ENCODE results near the gene NRXN2. TPM values are rescaled to one million over a fixed set of nuclear protein-coding genes. Genes with fewer than 3 reads are reported as not detected.
"Not testable (repeated sequence)": the region's sequence is repeated elsewhere in the genome, so short reads cannot be mapped to it uniquely, and the experiment has no call there.

Gene NRXN2
- total and polyA plus RNA-seq, 3 experiments from 2014 or later, result 0.55 to 0.75 TPM; not detected in 1

DNA sequence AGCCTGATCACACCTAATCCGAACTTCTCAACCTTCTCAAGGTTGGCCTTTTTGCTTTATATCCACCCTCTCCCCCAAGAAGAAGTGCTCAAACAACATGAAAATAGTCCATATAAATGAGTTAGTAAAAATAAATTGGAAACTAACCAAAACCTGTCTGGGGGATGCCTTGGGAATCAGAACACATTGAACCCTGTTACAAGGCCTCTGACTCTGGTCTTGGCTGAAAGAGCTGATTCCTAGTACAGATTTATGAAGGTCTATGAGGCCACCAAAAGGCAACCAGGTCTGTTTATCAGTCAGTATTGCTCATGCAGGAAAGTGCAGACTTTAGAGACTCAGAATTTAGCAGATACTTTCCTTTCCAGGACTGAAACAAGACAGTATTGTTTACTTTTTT is 49.7 kb downstream of the NRXN2 start:
- H3K4me3 ChIP-seq (ENCODE audit: low read length), result no peak overlapping the region
- H3K27ac ChIP-seq (ENCODE audit: low read depth, low read length), result no peak overlapping the region
- POLR2A ChIA-PET, result no interaction called here
- no peaks in the 10 kb centered on the region for H3K4me1 ChIP-seq (ENCODE audit: insufficient read depth, low read length)
- H3K9me3 ChIP-seq (ENCODE audit: low read length), result no peaks in the 10 kb centered on the region
- H3K27me3 ChIP-seq (ENCODE audit: insufficient read depth, low read length, poor library complexity, severe bottlenecking), result peaks cover 17% of the 10 kb centered on the region
- H3K27ac Mint-ChIP-seq, result no peak overlapping the region
- H3K36me3 Mint-ChIP-seq, result no peaks in the 10 kb centered on the region
- DNase-seq, result no peak
- CTCF ChIA-PET, result interaction anchor here (1.4 kb wide), 1 partner anchor 15 kb away, joined by 5 read pairs; no protein-coding TSS in a partner anchor
- H3K4me1 Mint-ChIP-seq, result peaks cover 0 to 2% (median 0%) of the 10 kb centered on the region in 3 donors
- peaks cover 31 to 76% of the 10 kb centered on the region in 2 donors for H3K27me3 Mint-ChIP-seq
- H3K36me3 ChIP-seq (ENCODE audit: insufficient read depth, low read length), result no peaks in the 10 kb centered on the region
- no peak overlapping the region for H3K4me3 Mint-ChIP-seq
- H3K9me3 Mint-ChIP-seq, result no peaks in the 10 kb centered on the region

DNA sequence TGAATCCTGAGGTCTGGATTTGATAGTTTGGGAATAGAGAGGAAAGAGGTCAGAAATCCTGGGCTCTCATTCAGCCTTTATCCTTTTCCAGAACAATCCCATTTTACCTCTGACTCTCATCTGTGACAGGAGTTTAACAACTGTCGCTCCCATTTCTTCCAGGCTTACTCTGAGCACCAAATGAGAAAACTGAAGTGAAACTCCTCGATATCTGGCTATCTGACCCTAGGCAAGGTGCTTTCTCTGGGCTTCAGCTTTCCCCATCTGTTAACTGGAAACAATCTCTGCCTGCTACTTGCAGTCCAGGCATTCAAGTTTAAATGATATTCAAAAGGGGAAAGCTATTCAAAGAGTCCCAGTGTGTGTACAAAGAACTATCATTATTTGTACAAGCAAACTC is 50.1 kb downstream of the NRXN2 start:
- H3K4me3 Mint-ChIP-seq, result no peak overlapping the region
- no peaks in the 10 kb centered on the region for H3K36me3 Mint-ChIP-seq
- peaks cover 29 to 74% of the 10 kb centered on the region in 2 donors for H3K27me3 Mint-ChIP-seq
- POLR2A ChIA-PET, result no interaction called here
- H3K4me1 Mint-ChIP-seq, result peaks cover 0 to 2% (median 0%) of the 10 kb centered on the region in 3 donors
- Histone ChIP-seq H3K27me3 (ENCODE audit: insufficient read depth, low read length, poor library complexity, severe bottlenecking) (peaks cover 17% of the 10 kb centered on the region), H3K4me3 (ENCODE audit: low read length) (no peak overlapping the region), H3K4me1 (ENCODE audit: insufficient read depth, low read length) (no peaks in the 10 kb centered on the region), H3K36me3 (ENCODE audit: insufficient read depth, low read length) (no peaks in the 10 kb centered on the region), H3K27ac (ENCODE audit: low read depth, low read length) (no peak overlapping the region), H3K9me3 (ENCODE audit: low read length) (no peaks in the 10 kb centered on the region)
- H3K27ac Mint-ChIP-seq, result no peak overlapping the region
- CTCF ChIA-PET, result interaction anchor here (1.4 kb wide), 1 partner anchor 16 kb away, joined by 5 read pairs; no protein-coding TSS in a partner anchor
- no peaks in the 10 kb centered on the region for H3K9me3 Mint-ChIP-seq
- DNase-seq, result no peak

DNA sequence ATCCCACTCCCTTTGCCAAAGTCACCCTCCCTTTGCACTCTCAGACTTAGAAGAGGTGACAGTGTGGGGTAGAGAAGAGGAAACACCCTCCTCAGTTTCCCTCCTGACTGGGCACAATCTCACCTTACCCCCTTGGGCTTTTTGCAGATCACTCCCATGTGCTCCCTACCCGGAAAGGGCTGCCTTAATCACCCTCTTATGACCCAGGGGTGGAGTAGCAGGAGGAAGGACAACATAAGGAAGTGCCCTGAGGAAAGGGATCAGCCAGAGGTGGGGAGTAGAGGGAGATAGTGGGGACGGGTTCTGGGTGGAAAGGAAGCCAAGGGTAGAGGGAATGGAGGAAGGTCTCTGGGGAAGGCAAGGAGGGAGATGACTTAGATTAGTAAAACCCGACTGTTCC is 52.0 kb downstream of the NRXN2 start:
- Mint-ChIP-seq H3K27me3 (peaks cover 18 to 63% of the 10 kb centered on the region in 2 donors), H3K9me3 (no peaks in the 10 kb centered on the region), H3K4me1 (peaks cover 0 to 2% (median 0%) of the 10 kb centered on the region in 3 donors), H3K36me3 (no peaks in the 10 kb centered on the region), H3K27ac (no peak overlapping the region), H3K4me3 (no peak overlapping the region)
- Histone ChIP-seq H3K27me3 (ENCODE audit: insufficient read depth, low read length, poor library complexity, severe bottlenecking) (peaks cover 10% of the 10 kb centered on the region), H3K36me3 (ENCODE audit: insufficient read depth, low read length) (no peaks in the 10 kb centered on the region), H3K4me3 (ENCODE audit: low read length) (no peak overlapping the region), H3K27ac (ENCODE audit: low read depth, low read length) (no peak overlapping the region), H3K9me3 (ENCODE audit: low read length) (no peaks in the 10 kb centered on the region), H3K4me1 (ENCODE audit: insufficient read depth, low read length) (no peaks in the 10 kb centered on the region)
- CTCF ChIA-PET, result no interaction called here
- POLR2A ChIA-PET, result no interaction called here
- no peak for DNase-seq

DNA sequence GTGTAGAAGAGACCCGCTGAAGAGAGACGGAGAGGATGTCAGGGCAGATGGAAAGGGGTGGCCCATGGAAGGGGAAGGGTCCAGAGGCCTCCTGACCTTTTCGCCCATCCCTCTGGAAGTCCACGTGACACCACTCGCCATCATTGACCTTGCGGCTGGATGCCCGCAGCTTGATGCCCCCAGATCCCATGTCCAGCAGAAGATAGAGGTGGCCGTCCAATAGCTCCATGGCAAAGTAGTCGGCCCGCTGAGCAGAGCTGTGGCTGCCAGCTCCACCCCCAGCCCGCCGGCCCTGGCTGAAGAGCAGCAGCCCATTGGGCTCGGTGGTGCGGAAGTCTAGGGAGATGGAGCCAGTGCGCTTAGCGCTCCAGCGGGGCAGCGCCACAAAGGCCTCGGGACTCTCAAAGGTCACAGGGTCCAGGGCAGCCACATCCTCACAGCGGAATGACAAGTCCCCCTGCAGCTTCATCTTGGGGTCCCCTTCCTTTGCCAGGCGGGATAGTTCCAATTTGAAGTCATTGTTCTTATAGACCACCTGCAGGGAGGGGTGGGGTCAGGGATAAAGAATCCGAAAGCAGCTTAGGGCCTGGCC is 55.7 kb downstream of the NRXN2 start:
- POLR2A ChIA-PET, result no interaction called here
- Mint-ChIP-seq H3K27me3 (peaks cover 12 to 44% of the 10 kb centered on the region in 2 donors), H3K27ac (no peak overlapping the region), H3K9me3 (no peaks in the 10 kb centered on the region), H3K4me1 (no peaks in the 10 kb centered on the region), H3K36me3 (no peaks in the 10 kb centered on the region), H3K4me3 (no peak overlapping the region)
- Histone ChIP-seq H3K4me1 (ENCODE audit: insufficient read depth, low read length) (no peaks in the 10 kb centered on the region), H3K27me3 (ENCODE audit: insufficient read depth, low read length, poor library complexity, severe bottlenecking) (peaks cover 10% of the 10 kb centered on the region), H3K27ac (ENCODE audit: low read depth, low read length) (no peak overlapping the region), H3K4me3 (ENCODE audit: low read length) (no peak overlapping the region), H3K9me3 (ENCODE audit: low read length) (no peaks in the 10 kb centered on the region), H3K36me3 (ENCODE audit: insufficient read depth, low read length) (no peaks in the 10 kb centered on the region)
- no peak for DNase-seq
- CTCF ChIA-PET, result no interaction called here

DNA sequence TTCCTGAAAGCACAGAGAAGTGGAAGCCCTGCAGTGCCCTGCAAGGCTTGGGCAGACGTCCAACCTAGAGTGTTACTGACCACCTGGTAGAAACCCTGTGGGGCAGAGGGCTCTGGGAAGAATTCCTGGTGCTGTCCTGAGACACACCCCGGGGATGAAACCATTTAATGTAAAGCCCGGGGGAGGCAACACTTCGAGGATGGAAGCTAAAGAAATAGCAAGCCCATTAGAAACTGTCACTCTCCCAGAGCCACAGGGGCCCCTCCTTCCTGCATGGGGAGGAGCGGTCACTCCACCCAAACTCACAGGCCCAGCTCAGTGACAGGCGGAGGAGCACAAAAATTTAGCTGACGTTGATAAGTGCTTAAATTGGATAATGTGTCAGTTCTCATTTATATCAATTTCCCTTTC is 57.6 kb downstream of the NRXN2 start:
- H3K27ac ChIP-seq (ENCODE audit: low read depth, low read length), result peak overlapping the region; percentile 4
- H3K4me3 ChIP-seq (ENCODE audit: low read length), result no peak overlapping the region
- H3K9me3 Mint-ChIP-seq, result no peaks in the 10 kb centered on the region
- ChIA-PET POLR2A (no interaction called here), CTCF (no interaction called here)
- no peaks in the 10 kb centered on the region for H3K9me3 ChIP-seq (ENCODE audit: low read length)
- no peak for DNase-seq
- H3K36me3 Mint-ChIP-seq, result no peaks in the 10 kb centered on the region
- H3K27me3 ChIP-seq (ENCODE audit: insufficient read depth, low read length, poor library complexity, severe bottlenecking), result peaks cover 10% of the 10 kb centered on the region
- H3K4me1 ChIP-seq (ENCODE audit: insufficient read depth, low read length), result no peaks in the 10 kb centered on the region
- H3K36me3 ChIP-seq (ENCODE audit: insufficient read depth, low read length), result no peaks in the 10 kb centered on the region
- H3K4me1 Mint-ChIP-seq, result no peaks in the 10 kb centered on the region
- H3K27me3 Mint-ChIP-seq, result peaks cover 5 to 32% of the 10 kb centered on the region in 2 donors
- H3K4me3 Mint-ChIP-seq, result no peak overlapping the region
- H3K27ac Mint-ChIP-seq, result no peak overlapping the region

DNA sequence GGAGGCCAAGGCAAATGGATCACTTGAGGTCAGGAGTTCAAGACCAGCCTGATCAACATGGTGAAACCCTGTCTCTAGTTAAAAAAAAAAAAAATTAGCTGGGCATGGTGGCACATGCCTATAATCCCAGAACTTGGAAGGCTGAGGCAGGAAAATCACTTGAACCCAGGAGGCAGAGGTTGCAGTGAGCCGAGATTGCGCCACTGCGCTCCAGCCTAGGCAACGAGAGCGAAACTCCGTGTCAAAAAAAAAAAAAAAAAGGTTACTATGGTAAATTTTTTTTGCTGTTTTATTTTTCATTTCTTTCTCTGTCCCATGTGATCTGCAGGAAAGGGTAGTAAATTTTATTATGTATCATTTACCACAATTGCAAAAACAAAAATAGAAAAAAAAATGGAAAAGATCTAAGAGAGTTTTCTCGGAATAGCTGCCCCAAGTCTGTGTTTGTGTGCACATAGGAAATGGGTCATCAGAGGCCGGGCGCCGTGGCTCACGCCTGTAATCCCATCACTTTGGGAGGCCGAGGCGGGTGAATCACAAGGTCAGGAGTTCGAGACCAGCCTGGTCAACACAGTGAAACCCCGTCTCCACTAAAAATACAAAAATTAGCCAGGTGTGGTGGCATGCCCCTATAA is 58.6 kb downstream of the NRXN2 start:
- POLR2A ChIA-PET; H3K4me1 ChIP-seq (ENCODE audit: insufficient read depth, low read length); H3K4me3 Mint-ChIP-seq; H3K27me3 ChIP-seq (ENCODE audit: insufficient read depth, low read length, poor library complexity, severe bottlenecking); H3K36me3 Mint-ChIP-seq; CTCF ChIA-PET; H3K36me3 ChIP-seq (ENCODE audit: insufficient read depth, low read length); H3K27ac Mint-ChIP-seq; H3K9me3 ChIP-seq (ENCODE audit: low read length); H3K27ac ChIP-seq (ENCODE audit: low read depth, low read length); H3K4me3 ChIP-seq (ENCODE audit: low read length); H3K9me3 Mint-ChIP-seq; DNase-seq; H3K4me1 Mint-ChIP-seq: not testable (repeated sequence)
- H3K27me3 Mint-ChIP-seq, result peaks cover 2 to 24% of the 10 kb centered on the region in 2 donors

DNA sequence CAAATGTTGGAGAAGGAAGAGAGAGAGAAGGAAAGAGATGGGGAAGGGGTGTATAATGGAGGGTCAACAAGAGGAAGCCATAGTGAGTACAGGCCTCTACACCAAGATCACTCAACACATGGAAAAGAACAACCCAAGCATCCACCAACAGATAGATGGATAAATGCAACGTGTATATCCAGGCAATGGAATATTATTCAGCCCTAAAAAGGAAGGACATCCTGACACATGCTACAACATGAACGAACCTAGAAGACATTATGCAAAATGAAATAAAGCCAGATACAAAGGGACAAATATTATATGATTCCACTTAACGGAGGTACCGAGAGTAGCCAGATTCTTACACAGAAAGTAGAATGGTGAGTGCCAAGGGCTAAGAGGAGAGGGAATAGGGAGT is 59.3 kb downstream of the NRXN2 start:
- Histone ChIP-seq H3K36me3 (ENCODE audit: insufficient read depth, low read length) (no peaks in the 10 kb centered on the region), H3K27me3 (ENCODE audit: insufficient read depth, low read length, poor library complexity, severe bottlenecking) (no peaks in the 10 kb centered on the region), H3K4me1 (ENCODE audit: insufficient read depth, low read length) (no peaks in the 10 kb centered on the region), H3K27ac (ENCODE audit: low read depth, low read length) (no peak overlapping the region), H3K4me3 (ENCODE audit: low read length) (no peak overlapping the region), H3K9me3 (ENCODE audit: low read length) (no peaks in the 10 kb centered on the region)
- Mint-ChIP-seq H3K27me3 (peaks cover 2 to 20% of the 10 kb centered on the region in 2 donors), H3K4me3 (no peak overlapping the region), H3K27ac (no peak overlapping the region), H3K9me3 (no peaks in the 10 kb centered on the region), H3K36me3 (no peaks in the 10 kb centered on the region), H3K4me1 (no peaks in the 10 kb centered on the region)
- DNase-seq, result no peak
- CTCF ChIA-PET, result interaction anchor here (1.2 to 1.4 kb wide), 2 partner anchors 25 to 215 kb away, joined by 3 to 5 read pairs; no protein-coding TSS in a partner anchor
- POLR2A ChIA-PET, result no interaction called here

DNA sequence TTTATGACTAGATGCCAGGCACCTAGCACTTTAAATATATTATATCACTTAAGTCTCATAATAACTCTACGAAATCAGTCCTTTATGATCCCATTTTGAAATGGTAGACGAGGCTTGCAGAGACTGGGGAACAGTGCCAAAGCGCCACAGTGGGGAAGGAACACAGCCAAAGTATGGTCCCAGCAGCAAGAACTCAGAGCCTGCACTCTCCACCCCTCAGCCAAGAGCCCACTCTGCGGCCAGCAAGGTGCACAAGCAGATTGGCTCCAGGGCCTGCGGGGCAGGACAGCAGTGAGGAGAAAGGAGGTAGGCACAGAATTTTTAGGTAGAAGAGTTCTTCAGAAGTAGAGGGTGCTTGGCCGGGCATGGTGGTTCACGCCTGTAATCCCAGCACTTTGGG is 61.4 kb downstream of the NRXN2 start:
- H3K27ac Mint-ChIP-seq, result no peak overlapping the region
- H3K36me3 ChIP-seq (ENCODE audit: insufficient read depth, low read length), result no peaks in the 10 kb centered on the region
- DNase-seq, result no peak
- POLR2A ChIA-PET, result no interaction called here
- no peaks in the 10 kb centered on the region for H3K4me1 Mint-ChIP-seq
- CTCF ChIA-PET, result no interaction called here
- H3K9me3 Mint-ChIP-seq, result no peaks in the 10 kb centered on the region
- H3K27me3 Mint-ChIP-seq, result peaks cover 0 to 8% of the 10 kb centered on the region in 2 donors
- H3K4me3 Mint-ChIP-seq, result no peak overlapping the region
- H3K27me3 ChIP-seq (ENCODE audit: insufficient read depth, low read length, poor library complexity, severe bottlenecking), result no peaks in the 10 kb centered on the region
- H3K27ac ChIP-seq (ENCODE audit: low read depth, low read length), result no peak overlapping the region
- H3K4me1 ChIP-seq (ENCODE audit: insufficient read depth, low read length), result no peaks in the 10 kb centered on the region
- H3K9me3 ChIP-seq (ENCODE audit: low read length), result no peaks in the 10 kb centered on the region
- no peak overlapping the region for H3K4me3 ChIP-seq (ENCODE audit: low read length)
- no peaks in the 10 kb centered on the region for H3K36me3 Mint-ChIP-seq
